HT-29 (cell line): ENCODE data around the gene ZSCAN2. TPM values are rescaled to one million over a fixed set of nuclear protein-coding genes. Genes with fewer than 3 reads are reported as not detected.

ENCODE experiments used
- DNase-seq: peaks from one replicate; pipeline ENCODE4 v3.0.0-alpha.2; 2015; ENCODE audit warnings: low spot score
- total RNA-seq: library from RNA; depleted of rRNA; stranded (reverse); fragments of >200 nt; shearing (Covaris generic); gene quantifications from 2 replicates; pipeline ENCODE4 v1.2.3, GENCODE V29; 2014

Gene ZSCAN2
- total RNA-seq, 1 experiment from 2014 or later = 14.1 TPM

GRCh38 chr15:84598250-84598649, 2.6 kb upstream of the ZSCAN2 start:
- no peak for DNase-seq

DNA sequence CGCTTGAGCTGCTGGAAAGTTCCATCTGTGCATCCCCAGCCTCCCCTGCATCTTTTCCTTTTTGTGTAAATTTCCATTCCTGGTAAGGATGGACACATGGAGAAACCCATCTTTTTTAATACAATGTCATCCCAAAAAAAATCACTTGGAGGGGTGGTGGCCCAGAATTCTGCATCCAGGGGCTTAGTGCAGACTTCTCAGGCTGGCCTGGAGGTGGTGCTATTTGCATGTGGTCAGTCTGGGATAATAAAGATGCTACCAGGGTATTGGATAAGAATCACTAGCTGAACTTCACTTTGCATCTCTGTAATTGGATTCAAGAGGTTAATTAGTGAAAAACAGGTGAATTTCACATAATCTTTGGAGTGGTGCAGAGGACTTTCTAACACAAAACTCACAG, 1.8 kb upstream of the ZSCAN2 start:
- peak; percentile 75 for DNase-seq

DNA sequence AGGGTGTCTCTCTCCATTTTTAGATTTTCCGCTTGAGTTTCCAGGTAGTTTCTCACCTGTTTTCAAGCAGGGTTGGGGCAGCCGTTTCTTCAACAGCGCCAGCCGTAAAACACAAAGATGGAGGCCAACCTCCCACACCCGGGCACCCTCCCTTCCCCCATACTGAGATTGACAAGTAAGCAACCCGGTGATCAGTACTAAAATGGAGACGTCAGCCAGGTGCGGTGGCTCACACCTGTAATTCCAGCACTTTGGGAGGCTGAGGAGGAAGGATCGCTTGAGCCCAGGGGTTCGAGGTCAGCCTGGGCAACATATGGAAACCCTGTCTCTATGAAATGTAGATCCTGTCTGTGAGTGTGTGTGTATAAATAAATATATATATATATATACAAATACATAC, 903 bp upstream of the ZSCAN2 start:
- DNase-seq = no peak

DNA sequence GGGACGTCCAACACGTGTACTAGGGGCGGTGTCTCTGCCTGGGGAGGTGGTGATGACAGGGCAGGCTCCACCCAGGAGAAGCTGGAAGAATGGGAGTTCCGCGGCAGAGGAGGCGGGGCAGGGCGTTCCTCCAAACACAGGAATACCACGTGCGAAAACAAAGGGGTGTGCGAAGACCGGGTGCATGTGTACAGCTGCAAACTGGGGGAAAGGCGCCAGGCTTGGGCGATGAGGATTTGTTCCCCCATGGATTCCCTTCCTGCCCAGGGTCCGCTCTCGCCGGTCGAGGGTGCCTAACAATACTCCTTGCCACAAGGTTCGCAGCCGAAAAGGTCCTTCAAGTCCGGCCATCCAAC, 500 bp upstream of the ZSCAN2 start:
- peak; percentile 87 for DNase-seq

- no peak for DNase-seq
Measured at GRCh38 chr15:84601555-84601838, 688 bp downstream of the ZSCAN2 start.

- DNase-seq = no peak
Measured at GRCh38 chr15:84603630-84604379, 3.0 kb downstream of the ZSCAN2 start.

DNA sequence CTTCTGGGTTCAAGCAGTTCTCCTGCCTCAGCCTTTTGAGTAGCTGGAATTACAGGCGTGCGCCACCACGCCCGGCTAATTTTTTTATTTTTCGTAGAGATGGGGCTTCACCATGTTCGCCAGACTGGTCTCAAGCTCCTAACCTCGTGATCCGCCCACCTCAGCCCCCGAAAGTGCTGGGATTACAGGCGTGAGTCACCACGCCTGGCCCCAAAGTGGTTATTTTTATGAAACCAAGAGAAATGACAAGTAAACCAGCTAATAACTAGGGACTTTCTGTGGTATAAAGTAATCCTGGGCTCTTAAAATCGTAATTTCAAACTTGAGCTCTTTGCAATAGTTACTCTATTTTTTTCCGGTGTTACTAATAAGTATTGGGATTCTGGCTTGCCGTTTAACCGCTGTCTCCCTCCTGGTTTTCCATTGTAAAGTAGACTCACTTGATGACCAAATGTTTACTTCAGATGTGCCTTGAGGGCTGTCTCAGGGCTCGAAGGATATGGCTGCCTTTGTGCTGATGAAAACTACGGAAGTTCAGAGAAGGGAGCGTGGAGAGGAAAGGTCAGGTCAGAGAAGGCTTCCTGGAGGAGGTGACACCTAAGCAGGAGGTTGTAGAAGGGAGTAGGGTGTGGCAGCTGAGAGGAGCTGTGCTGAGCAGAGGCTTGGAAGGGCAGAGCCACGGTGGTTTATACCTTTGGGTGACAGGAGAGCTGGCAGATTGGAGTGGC, 4.2 kb downstream of the ZSCAN2 start:
- no peak for DNase-seq

DNA sequence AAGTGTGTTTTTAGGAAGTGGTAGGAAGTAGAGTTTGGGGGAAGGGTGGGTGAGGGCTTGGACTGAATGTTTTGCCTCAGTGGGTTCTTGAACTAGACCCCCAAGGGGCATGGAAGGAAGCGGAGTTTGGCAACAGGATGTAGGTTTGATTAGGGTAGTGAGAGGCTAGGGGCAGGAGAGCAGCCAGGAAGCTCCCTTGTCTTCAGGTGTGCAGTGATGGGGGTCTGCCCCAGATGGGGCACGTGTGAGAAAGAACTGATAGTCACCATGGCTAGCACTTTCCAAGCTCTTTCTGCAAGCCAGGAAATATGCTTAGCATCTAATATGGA, 4.7 kb downstream of the ZSCAN2 start:
- DNase-seq = no peak

- peak; percentile 62 for DNase-seq
Measured at GRCh38 chr15:84606653-84607120, 5.9 kb downstream of the ZSCAN2 start.

DNA sequence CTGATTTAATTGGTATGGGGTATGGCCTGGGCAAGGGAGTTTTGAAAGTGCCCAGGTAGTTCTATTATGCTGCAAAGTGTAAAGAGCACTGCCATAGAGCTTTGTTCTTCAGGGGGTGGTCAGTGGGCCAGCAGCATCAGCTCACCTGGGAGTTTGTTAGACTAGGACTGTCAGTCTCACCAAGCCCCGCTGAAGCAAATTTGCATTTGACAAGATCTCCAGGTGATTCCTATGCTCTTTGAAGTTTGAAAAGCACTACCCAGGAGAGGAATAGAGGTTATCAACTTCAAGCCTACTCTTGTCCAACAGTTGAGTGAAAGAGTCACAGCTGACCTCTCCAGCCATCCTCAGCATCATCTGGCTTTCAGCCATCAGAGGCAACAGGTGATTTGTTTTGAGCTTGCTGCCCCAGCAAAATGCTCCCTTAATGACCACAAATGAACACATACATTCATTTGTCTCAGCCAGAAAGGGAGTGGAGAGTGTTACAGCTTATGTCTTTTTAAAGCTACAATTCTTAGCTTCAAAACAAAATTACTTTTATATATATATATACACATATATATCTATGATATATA, 8.0 kb downstream of the ZSCAN2 start:
- no peak for DNase-seq

DNA sequence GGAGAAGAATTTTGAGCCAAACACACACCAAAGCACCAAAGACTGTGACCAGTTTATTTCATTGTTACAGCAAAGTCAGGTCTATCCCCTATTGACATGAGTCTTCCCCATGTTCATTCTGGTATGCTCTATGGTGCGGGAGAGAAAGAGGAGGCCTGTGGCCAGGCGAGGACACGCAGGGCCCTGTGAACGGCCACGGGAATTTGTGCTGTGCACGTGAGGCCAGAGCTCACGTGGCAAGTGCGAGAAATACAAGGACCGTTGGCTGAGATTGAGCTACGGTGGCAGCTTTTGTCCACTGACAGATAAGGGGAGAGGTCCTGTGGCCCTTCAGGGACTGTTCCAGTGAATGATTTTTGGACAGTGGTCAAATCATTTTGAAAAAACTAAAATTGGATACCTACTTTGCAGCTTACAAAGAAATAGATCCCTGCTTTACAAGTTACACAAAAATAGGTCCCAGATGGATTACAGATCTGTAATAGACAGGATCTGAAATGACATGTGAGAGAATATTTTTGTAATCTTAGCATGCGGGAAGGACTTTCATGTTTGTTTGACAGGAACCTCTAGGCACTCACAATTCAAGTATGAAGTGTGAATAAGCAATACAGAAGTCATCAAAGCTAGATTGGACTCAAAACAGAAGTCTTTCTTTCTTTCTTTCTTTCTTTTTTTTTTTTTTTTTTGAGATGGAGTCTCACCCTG, 9.2 kb downstream of the ZSCAN2 start:
- no peak for DNase-seq

- no peak for DNase-seq
Measured at GRCh38 chr15:84611631-84612030, 10.8 kb downstream of the ZSCAN2 start.

DNA sequence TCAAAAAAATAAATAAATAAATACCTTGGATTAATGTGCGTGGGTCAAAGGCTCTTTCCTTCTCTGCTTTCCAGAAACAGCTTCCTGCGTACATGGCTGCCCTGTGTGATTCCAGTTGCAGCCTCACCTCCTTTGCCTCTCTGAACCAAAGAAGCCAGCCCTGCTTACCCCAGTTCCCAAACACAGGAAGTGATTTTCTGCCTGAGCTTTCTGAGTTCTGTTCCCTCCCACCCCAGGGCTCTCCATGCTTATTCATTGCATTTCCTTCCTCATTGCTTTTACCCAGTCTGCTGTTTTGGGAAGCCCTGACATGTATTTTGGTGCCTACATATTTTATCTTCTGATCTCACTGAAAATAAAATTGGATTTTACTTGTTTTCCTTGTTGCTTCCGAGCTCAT, 15.4 kb downstream of the ZSCAN2 start:
- DNase-seq = no peak

GRCh38 chr15:84620626-84621025, 19.8 kb downstream of the ZSCAN2 start:
- DNase-seq = no peak

DNA sequence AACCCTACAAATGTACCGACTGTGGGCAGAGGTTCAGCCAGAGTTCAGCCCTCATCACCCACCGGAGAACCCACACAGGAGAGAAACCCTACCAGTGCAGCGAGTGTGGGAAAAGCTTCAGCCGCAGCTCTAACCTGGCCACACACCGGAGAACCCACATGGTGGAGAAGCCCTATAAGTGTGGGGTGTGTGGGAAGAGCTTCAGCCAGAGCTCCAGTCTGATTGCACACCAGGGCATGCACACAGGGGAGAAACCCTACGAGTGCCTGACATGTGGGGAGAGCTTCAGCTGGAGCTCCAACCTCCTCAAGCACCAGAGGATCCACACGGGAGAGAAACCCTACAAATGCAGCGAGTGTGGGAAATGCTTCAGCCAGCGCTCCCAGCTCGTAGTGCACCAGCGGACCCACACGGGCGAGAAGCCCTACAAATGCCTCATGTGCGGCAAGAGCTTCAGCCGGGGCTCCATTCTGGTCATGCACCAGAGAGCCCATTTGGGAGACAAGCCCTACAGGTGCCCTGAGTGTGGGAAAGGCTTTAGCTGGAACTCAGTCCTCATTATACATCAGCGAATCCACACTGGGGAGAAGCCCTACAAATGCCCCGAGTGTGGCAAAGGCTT, 20.7 kb downstream of the ZSCAN2 start:
- no peak for DNase-seq

- no peak for DNase-seq
Measured at GRCh38 chr15:84624359-84624758, 23.6 kb downstream of the ZSCAN2 start.

DNA sequence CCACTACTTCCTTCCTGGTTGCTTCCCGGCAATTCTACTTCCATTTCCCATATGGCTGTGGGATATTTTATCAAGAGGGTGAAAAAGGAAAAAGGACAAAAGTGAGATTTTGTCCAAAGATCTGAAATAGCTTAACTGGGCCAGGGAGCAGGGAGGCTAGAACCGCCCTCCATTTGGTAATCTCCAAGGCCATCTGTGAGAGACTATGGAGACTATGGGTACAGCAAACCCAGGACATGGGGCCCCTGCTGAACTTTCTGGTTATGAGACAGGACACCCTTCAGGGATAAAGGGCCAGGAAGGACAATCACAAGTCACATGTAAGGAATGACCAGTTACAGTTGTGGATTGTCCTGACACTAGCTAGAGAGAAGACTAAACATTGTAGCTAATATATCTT, 24.3 kb downstream of the ZSCAN2 start:
- no peak for DNase-seq

- no peak for DNase-seq
Measured at GRCh38 chr15:84629033-84629432, 28.2 kb downstream of the ZSCAN2 start.

GRCh38 chr15:84631706-84632272, 31.0 kb downstream of the ZSCAN2 start:
- DNase-seq = no peak

- DNase-seq = peak; percentile 85
Measured at GRCh38 chr15:84633311-84634227, 32.8 kb downstream of the ZSCAN2 start.
